GM21360 (cell line): Measurements from ENCODE around the gene ZNF526.
A peak's percentile ranks its signal among the peaks of the same experiment; 100 is the strongest.

Experiments
- ATAC-seq: cut with Tn5 transposase; IDR thresholded peaks from one replicate; pipeline ENCODE4 v1.9.1; 2021; ENCODE audit warnings: mild to moderate bottlenecking, moderate library complexity; ENCODE audit not compliant: unreplicated experiment

The ZNF526 gene

GRCh38 chr19:42220751-42221097 is 612 bp downstream of the ZNF526 start:
- no peak for ATAC-seq

DNA sequence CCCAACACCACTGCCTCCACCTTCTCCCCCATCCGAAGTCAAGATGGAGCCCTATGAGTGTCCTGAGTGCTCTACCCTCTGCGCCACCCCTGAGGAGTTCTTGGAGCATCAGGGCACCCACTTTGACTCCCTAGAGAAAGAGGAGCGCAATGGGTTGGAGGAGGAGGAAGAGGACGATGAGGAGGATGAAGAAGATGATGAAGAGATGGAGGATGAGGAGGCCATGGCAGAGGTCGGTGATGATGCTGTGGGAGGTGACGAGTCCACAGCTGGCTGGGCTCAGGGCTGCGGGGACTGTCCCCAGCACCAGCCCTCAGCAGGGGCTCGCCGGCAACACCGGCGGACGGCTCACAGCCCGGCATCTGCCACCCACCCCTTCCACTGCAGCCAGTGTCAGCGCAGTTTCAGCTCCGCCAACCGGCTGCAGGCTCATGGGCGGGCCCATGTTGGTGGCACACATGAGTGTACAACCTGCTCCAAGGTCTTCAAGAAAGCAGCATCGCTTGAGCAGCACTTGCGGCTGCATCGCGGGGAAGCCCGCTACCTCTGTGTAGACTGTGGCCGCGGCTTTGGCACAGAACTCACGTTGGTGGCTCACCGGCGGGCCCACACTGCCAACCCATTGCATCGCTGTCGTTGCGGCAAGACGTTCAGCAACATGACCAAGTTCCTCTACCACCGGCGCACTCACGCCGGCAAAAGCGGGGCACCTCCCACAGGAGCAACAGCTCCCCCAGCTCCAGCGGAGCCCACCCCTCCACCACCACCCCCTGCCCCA is 5.0 kb downstream of the ZNF526 start:
- ATAC-seq, result no peak

- no peak for ATAC-seq
Observed at GRCh38 chr19:42225718-42226292, 5.7 kb downstream of the ZNF526 start.

GRCh38 chr19:42226886-42227285 is 6.8 kb downstream of the ZNF526 start:
- ATAC-seq, result no peak

DNA sequence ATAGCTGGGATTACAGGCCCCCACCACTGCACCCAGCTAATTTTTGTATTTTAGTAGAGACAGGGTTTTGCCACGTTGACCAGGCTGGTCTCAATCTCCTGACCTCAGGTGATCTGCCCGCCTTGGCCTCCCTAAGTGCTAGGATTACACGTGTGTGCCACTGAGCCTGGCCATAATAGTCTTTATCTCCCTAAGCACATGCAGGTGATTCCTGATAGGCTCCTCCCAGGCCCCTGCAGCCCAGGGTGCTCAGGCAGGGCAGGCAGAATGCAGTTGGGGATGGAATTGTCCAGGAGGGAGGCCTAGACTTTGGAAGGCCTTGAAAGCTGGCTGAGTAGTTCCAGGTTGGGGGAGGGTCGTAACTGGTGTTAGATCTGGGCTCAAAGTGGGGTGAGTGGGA is 8.5 kb downstream of the ZNF526 start:
- no peak for ATAC-seq

DNA sequence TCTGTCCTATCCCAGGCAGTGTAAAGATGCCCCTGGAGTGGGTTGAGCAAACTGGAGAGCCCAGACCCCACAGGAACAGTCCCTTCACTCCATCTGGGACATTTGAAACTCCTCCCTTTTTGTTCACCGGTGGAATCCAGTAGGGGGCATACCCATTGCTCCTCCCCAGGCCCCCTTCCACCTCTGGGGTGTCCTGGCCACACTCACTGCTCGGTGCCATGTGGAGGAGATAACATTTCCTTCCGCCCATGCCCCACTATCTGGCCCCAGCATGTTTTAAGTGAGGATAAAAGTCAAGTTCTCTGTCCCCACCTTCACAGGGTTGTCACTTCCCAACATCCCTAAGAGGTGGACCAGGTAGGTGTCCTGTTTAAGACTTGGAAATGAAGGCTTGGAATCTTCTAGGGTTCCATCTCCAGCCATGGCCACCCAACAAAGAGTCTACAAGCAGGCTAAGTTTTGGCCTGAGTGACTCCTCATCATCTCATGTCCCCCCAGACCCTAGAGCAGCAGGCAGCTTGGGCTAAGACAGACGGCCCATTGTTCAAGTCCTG is 9.3 kb downstream of the ZNF526 start:
- no peak for ATAC-seq

GRCh38 chr19:42229855-42230351 is 9.8 kb downstream of the ZNF526 start:
- no peak for ATAC-seq

DNA sequence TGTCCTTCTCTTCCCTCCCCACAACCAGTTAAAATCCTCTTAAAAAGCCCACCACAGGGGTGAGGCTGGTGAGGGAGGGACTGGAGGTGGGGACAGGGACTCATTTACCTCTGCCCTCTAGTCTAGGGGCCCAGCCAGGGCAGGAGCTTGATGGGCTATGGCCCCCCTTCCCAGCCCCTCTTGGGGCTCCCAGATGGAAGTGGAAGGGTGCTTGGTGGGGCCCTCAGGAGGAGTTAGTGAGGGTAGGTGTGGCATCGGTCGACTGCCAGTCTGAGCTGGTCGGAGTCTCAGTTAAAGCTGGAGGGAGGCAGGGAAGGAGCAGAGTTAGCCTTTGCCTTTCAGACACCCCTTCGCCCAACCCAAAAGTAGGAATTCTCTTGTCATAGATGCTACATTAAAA is 10.5 kb downstream of the ZNF526 start:
- ATAC-seq, result no peak

DNA sequence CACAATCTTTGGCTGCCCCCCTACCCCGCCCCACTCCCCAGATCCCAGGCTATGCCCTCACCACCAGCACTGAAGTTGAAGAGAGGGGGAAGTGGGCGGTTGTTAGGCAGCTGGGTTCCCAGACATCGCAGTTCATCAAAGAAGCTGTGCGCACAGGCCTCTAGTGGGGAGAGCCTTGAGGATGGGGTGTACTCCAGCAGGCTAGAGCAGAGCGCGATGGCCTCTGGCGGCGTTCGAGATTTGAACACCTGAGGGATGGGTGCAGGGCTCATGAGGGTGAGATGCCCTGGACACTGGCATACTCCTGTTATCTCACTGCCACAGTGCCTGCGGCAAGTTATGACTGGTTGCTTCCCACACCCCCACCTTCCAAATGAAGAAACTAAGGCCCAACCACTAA is 12.3 kb downstream of the ZNF526 start:
- ATAC-seq, result no peak

- ATAC-seq, result no peak
Observed at GRCh38 chr19:42233106-42233505, 13.0 kb downstream of the ZNF526 start.

- no peak for ATAC-seq
Observed at GRCh38 chr19:42233678-42234292, 13.7 kb downstream of the ZNF526 start.

GRCh38 chr19:42234364-42234763 is 14.3 kb downstream of the ZNF526 start:
- ATAC-seq, result no peak

GRCh38 chr19:42235181-42235580 is 15.1 kb downstream of the ZNF526 start:
- ATAC-seq, result no peak

GRCh38 chr19:42239544-42240220 is 19.6 kb downstream of the ZNF526 start:
- ATAC-seq, result no peak

DNA sequence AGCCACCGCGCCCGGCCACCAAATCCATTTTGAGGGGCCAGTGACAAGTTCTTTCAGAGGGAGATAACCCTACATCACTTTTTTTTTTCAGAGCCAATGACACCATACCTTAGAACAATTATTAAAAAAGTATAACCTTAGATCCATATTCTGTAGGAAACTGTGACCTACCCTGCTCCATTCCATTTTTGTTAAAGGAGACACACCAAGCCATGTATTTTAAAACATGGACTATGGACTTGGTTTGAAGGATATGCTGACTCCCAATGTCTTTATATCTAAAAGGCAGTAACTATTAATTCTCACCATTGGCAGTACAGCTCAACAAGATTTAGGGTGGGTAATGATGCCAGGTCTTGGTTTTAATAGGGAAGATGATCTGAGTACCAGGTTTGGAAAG is 21.2 kb downstream of the ZNF526 start:
- ATAC-seq, result no peak

DNA sequence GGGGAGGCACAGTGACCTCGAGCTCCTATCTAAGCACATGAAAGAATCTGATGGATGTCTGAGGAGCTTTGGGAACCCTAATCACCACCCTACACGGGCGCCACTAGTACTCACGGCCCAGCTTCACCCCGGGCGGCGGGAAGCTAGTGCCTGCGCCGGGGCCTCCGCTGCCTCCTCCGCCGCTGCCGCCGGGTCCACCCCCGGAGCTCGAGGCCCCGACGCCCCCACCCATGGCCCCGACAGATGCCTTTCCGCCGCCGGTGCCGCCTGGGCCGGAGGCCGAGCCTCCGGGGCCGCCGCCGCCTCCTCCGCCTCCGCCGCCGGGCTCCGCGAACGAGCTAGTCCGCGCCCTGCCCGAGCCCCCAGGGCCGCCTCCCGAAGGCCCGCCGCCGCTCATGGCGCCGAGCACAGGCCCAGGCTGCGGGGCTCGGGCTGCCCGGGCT is 22.0 kb downstream of the ZNF526 start:
- peak; percentile 7 for ATAC-seq

DNA sequence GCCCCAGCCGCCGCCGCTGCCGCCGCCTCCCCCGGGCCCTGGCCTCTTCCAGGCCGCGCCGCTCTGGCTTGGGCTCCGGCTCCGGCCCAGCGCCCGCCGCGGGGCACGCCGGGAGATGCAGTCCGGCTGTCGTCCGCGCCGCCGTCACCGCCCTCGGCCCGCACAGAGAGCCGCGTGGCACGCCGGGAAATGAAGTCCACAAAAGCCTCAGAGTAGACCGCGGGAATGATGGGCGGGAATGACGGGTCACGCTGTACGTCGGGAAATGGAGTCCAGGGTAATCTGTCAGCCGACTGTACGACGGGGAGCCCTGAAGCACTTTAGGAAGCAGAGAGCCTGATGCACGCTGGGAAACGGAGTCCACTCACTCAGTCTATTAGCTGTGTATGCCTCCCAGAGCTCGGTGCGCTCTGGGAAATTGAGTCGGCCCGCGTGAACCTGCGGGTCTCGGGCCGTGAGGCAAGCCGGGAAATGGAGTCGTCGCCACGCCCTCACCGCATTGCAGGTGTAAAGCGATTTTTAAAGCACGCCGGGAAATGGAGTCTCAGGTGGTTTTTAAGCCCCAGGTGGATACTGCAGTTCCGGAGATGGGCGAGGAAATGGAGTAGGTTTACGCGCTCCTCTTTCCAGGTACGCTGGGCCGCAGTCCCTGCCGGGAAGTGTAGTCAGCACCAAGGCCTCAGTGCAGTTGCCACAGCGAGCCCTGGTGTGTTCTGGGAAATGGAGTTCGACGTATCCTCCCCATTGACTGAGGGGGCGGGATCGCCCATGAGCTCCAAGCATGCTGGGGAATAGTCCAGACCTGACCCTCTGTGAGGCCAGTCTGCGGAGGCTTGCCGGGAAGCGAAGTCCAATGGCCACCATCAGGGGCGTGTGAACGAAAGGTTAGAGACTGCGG is 22.6 kb downstream of the ZNF526 start, which contains the start of gene GSK3A:
Gene GSK3A (minus strand): TSS at position 91 of the 898 bp plus-strand sequence. CDS start 137 bp downstream, outside the sequence.
- ATAC-seq, result peak; percentile 60

DNA sequence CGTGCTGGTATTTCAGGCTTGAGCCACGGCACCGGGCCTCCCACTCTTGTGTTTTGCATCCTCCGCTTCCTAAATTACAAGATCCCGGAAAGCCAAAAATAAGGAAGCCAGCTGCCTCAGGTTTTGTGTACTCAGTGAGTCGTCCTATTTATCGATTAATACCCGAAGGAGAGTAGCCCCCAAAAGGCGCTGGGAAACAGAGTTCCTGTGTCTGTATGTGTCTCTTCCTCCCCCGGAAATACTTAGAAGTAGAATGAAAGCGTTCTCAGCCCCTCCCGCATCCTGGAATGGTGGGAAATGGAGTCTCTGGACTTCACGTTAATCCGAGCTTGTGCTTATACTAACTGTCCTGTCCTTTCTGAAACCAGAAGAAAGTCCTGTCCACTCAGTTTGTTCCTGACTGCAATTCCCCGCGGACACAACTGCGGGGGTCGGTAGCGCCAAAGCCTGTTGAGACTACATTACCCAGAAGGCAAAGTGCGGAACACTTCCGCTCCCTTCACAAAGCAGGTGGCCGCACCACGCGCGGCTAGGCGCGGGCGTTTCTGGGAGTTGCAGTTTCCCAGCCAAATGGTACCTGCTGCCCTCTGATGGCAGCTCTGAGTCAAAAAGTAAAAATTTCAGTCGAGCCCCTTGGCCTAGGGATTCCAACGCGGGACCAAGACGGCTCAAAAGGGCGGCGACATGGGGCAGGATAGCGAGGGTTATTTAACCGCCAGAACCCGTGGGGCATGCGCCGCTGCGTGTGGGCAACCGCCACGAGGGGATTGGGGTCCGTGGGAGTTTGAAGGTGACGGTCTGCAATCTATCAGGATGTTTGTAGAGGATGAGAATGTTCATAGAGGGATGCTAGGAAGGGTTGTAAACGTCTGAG is 24.5 kb downstream of the ZNF526 start:
- ATAC-seq, result peak; percentile 29

DNA sequence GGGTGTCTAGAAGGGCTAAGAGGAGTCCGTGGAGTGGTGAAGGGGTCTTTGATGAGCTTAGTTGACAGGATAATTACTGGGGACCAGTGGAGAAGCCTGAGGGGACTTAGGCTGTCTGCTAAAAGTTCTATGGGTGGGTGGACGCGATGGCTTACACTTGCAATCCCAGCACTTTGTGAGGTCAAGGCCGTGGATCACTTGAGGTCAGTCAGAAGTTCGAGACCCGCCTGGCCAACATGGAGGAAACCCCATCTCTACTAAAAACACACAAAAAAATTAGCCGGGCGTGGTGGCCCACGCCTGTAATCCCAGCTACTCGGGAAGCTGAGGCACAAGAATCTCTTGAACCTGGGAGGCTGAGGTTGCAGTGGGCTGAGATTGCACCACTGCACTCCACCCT is 25.1 kb downstream of the ZNF526 start:
- ATAC-seq, result no peak
